M059J (cell line): ENCODE measurements around the gene KRTAP10-12. TPM values are rescaled to one million over a fixed set of nuclear protein-coding genes. Genes with fewer than 3 reads are reported as not detected.

Experiments
- DNase-seq: peaks from one replicate; pipeline ENCODE4 v3.0.0-alpha.2; 2012; ENCODE audit warnings: low read depth
- total RNA-seq: library from RNA; depleted of rRNA; stranded (reverse); fragments of >200 nt; shearing (Covaris generic); gene quantifications from 2 replicates; pipeline ENCODE4 v1.2.3, GENCODE V29; 2014; rRNA removed

The KRTAP10-12 gene
- total RNA-seq, 1 experiment from 2014 or later = not detected

DNA sequence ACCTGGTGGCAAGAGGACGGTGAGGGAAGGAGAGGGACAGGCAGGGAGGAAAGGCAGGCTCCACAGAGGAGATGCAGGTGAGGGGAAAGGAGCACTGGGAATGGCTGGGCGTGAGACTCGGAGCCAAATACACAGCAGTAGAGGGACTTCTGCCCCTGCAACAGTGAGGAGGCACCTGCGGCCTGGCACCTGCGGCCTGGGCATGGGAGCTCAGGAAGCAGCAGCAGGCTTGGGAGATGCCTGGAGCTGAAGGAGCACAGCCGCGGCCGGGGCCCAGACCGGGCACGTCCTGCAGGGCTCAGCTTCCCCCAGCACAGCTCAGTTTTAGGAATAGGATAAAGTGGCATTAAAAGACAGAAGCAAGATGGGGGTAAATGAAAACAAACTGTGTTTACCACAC, 35.3 kb downstream of the KRTAP10-12 start:
- DNase-seq = no peak

GRCh38 chr21:44732956-44733355, 36.0 kb downstream of the KRTAP10-12 start:
- DNase-seq = peak; percentile 18

GRCh38 chr21:44734026-44734745, 37.2 kb downstream of the KRTAP10-12 start:
- no peak for DNase-seq

- no peak for DNase-seq
Measured at GRCh38 chr21:44734841-44735240, 37.9 kb downstream of the KRTAP10-12 start.

DNA sequence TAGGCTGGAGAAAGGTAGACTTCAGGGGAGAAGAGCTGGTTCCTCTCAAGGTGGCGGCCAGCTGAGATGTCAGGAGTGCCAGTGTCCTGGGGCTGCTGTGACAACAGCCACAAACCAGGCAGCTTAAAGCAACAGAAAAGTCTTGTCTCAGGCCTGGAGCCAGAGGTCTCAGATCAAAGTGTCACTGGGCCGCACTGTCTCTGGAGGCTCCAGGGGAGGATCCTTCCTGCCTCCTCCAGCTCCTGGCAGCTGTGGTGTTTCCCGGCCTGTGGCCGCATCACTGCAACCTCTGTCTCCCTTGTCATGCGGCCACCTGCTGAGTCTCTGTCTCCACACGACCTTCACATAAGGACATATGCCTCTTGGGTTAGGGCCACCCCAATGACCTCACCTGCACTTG, 38.8 kb downstream of the KRTAP10-12 start:
- DNase-seq = no peak

- DNase-seq = no peak
Measured at GRCh38 chr21:44736291-44737004, 39.5 kb downstream of the KRTAP10-12 start.

- peak; percentile 34 for DNase-seq
Measured at GRCh38 chr21:44737706-44738354, 40.9 kb downstream of the KRTAP10-12 start.

- no peak for DNase-seq
Measured at GRCh38 chr21:44738621-44739020, 41.6 kb downstream of the KRTAP10-12 start.

GRCh38 chr21:44739316-44739715, 42.3 kb downstream of the KRTAP10-12 start:
- DNase-seq = no peak

GRCh38 chr21:44740742-44741141, 43.8 kb downstream of the KRTAP10-12 start:
- no peak for DNase-seq

- DNase-seq = no peak
Measured at GRCh38 chr21:44741921-44742320, 44.9 kb downstream of the KRTAP10-12 start.

GRCh38 chr21:44742418-44743153, 45.6 kb downstream of the KRTAP10-12 start:
- no peak for DNase-seq

Other genes starting within 250 kb of the KRTAP10-12 start
- gene LRRC3, start 241.7 kb upstream of the KRTAP10-12 start, total RNA-seq = not detected in 2 replicates
- not detected in 2 replicates for gene KRTAP10-1, start 157.0 kb upstream of the KRTAP10-12 start, total RNA-seq
- not detected in 2 replicates for gene KRTAP10-2, start 145.7 kb upstream of the KRTAP10-12 start, total RNA-seq
- gene KRTAP10-3, start 138.4 kb upstream of the KRTAP10-12 start, total RNA-seq = not detected in 2 replicates
- not detected in 2 replicates for gene KRTAP10-4, start 123.4 kb upstream of the KRTAP10-12 start, total RNA-seq
- not detected in 2 replicates for gene KRTAP10-5, start 116.6 kb upstream of the KRTAP10-12 start, total RNA-seq
- not detected in 2 replicates for gene KRTAP10-6, start 104.7 kb upstream of the KRTAP10-12 start, total RNA-seq
- gene KRTAP10-7, start 96.6 kb upstream of the KRTAP10-12 start, total RNA-seq = not detected in 2 replicates
- not detected in 2 replicates for gene KRTAP10-8, start 85.1 kb upstream of the KRTAP10-12 start, total RNA-seq
- gene KRTAP10-9, start 70.1 kb upstream of the KRTAP10-12 start, total RNA-seq = not detected in 2 replicates
- not detected in 2 replicates for gene KRTAP10-10, start 59.8 kb upstream of the KRTAP10-12 start, total RNA-seq
- gene KRTAP10-11, start 50.8 kb upstream of the KRTAP10-12 start, total RNA-seq = not detected in 2 replicates
- not detected in 2 replicates for gene KRTAP12-4, start 42.5 kb upstream of the KRTAP10-12 start, total RNA-seq
- gene KRTAP12-3, start 39.2 kb upstream of the KRTAP10-12 start, total RNA-seq = not detected in 2 replicates
- gene KRTAP12-2, start 30.2 kb upstream of the KRTAP10-12 start, total RNA-seq = not detected in 2 replicates
- gene KRTAP12-1, start 15.0 kb upstream of the KRTAP10-12 start, total RNA-seq = not detected in 2 replicates
- gene TSPEAR, start 14.4 kb downstream of the KRTAP10-12 start, total RNA-seq = not detected in 2 replicates
- 74.0 and 90.6 TPM in 2 replicates for gene UBE2G2, start 104.6 kb downstream of the KRTAP10-12 start, total RNA-seq
- 198 and 200 TPM in 2 replicates for gene SUMO3, start 120.9 kb downstream of the KRTAP10-12 start, total RNA-seq
- 470 and 558 TPM in 2 replicates for gene PTTG1IP, start 176.5 kb downstream of the KRTAP10-12 start, total RNA-seq
- gene ITGB2, start 223.7 kb downstream of the KRTAP10-12 start, total RNA-seq = 0.10 TPM in 1 of 2 replicates, not detected in the other
- gene SLX9, start 242.9 kb downstream of the KRTAP10-12 start, total RNA-seq = 10.8 and 23.4 TPM in 2 replicates